Neural crest cell (in vitro differentiated cells): ENCODE measurements around the gene INTS6. TPM values are rescaled to one million over a fixed set of nuclear protein-coding genes. Genes with fewer than 3 reads are reported as not detected.

ENCODE experiments used
- DNase-seq: peaks from one replicate; pipeline ENCODE4 v3.0.0; 2021; ENCODE audit warnings: low read depth, mixed read lengths, low spot score
- H3K27ac Mint-ChIP-seq: one replicate; pipeline ENCODE4 v1.8.0; 2021; ENCODE audit warnings: mild to moderate bottlenecking, mixed read lengths; ENCODE audit not compliant: unreplicated experiment
- H3K27me3 Mint-ChIP-seq: 2 replicates; pipeline ENCODE4 v1.8.0; 2021; ENCODE audit warnings: low read depth, mild to moderate bottlenecking, mixed read lengths
- H3K36me3 Mint-ChIP-seq: 2 replicates; pipeline ENCODE4 v1.8.0; 2021; ENCODE audit warnings: low read depth, mild to moderate bottlenecking, mixed read lengths
- H3K4me1 Mint-ChIP-seq: 2 replicates; pipeline ENCODE4 v1.8.0; 2021; ENCODE audit warnings: mixed read lengths
- H3K4me3 Mint-ChIP-seq: one replicate; pipeline ENCODE4 v1.8.0; 2021; ENCODE audit warnings: mild to moderate bottlenecking, mixed read lengths
- H3K9me3 Mint-ChIP-seq: 2 replicates; pipeline ENCODE4 v1.8.0; 2021; ENCODE audit warnings: mixed read lengths
- microRNA-seq: library from miRNA; unstranded; fragments of <30 nt; microRNA quantifications from one replicate; pipeline ENCODE4, GENCODE V29; 2020
- total RNA-seq: library from RNA; stranded (reverse); gene quantifications from 2 replicates; pipeline ENCODE4 v1.2.1, GENCODE V29; 2021
- TF ChIP-seq, protein P1 (sequence below): fragments of 200-600 bp; sonication (generic); conservative IDR thresholded peaks from 2 replicates; pipeline ENCODE4 v1.5.0; 2021; ENCODE audit warnings: antibody characterized with exemption, mild to moderate bottlenecking

The INTS6 gene
- total RNA-seq, 1 donor from 2014 or later: 38.1 TPM

DNA sequence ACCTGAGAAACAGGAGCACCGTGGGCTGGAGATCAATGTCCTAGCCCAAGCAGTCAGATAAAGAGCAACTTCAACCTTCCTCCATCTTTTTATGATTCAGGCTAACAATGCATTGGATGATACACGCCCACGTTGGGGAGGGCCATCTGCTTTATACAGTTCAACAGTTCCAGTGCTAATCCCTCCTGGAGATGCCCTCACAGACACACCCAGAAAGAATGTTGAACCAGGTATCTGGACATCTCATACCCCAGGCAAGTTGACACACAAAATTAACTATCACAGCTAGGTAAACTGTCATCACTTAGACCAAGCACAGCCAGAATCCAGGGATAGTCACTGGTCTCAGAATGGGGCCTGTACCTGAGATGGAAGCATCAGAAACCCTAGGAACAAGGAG is 134.0 kb downstream of the INTS6 start:
- H3K27me3 Mint-ChIP-seq: no peaks in the 10 kb centered on the region
- H3K27ac Mint-ChIP-seq: no peak overlapping the region
- H3K4me3 Mint-ChIP-seq: no peak overlapping the region
- no peaks in the 10 kb centered on the region for H3K9me3 Mint-ChIP-seq
- H3K36me3 Mint-ChIP-seq: no peaks in the 10 kb centered on the region
- TF ChIP-seq, protein P1, sequence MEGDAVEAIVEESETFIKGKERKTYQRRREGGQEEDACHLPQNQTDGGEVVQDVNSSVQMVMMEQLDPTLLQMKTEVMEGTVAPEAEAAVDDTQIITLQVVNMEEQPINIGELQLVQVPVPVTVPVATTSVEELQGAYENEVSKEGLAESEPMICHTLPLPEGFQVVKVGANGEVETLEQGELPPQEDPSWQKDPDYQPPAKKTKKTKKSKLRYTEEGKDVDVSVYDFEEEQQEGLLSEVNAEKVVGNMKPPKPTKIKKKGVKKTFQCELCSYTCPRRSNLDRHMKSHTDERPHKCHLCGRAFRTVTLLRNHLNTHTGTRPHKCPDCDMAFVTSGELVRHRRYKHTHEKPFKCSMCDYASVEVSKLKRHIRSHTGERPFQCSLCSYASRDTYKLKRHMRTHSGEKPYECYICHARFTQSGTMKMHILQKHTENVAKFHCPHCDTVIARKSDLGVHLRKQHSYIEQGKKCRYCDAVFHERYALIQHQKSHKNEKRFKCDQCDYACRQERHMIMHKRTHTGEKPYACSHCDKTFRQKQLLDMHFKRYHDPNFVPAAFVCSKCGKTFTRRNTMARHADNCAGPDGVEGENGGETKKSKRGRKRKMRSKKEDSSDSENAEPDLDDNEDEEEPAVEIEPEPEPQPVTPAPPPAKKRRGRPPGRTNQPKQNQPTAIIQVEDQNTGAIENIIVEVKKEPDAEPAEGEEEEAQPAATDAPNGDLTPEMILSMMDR: no peak
- no peak for DNase-seq
- H3K4me1 Mint-ChIP-seq: peaks cover 7% of the 10 kb centered on the region

DNA sequence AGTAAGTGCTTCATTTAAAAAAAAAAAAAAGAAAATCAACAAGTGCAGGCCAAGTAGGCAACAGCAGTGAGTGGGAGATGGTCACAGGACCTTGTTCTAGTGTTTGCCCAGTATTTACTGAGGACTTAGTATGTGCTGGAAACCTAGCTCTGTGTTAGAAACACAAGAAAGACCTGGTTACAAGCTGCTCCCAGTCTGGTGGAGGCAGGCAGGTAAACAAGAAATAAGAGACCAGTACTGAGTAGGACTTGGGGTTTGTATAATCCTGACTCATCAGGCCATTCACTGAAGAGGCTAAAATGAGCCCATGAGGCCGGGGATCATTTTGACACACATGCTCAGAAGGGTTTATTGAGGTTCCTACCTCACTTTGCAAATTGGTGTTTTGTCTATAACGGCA is 134.8 kb downstream of the INTS6 start:
- Mint-ChIP-seq H3K27me3 (no peaks in the 10 kb centered on the region), H3K4me3 (no peak overlapping the region), H3K36me3 (no peaks in the 10 kb centered on the region), H3K4me1 (peaks cover 7% of the 10 kb centered on the region), H3K9me3 (no peaks in the 10 kb centered on the region), H3K27ac (no peak overlapping the region)
- no peak for DNase-seq
- TF ChIP-seq, protein P1: no peak

DNA sequence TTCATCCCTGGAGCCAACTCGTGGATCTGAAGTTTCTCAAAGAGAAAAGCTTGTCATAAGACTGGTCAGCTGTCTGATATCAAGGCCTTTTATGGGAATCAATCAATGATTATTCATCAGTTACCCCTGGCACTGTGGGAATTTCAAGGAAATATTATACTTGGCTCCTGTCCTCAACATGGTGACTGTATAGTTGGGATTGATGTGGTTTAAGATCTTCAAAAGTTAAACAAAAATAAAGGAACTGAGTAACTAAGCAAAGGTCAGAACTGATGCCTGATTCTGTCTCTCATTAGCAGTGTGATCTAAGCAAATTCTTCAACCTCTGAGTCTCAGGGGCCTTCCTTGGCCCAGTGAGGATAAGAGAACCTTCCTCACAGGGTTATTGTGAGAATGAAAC is 135.6 kb downstream of the INTS6 start:
- H3K27me3 Mint-ChIP-seq: no peaks in the 10 kb centered on the region
- H3K4me3 Mint-ChIP-seq: no peak overlapping the region
- DNase-seq: no peak
- no peaks in the 10 kb centered on the region for H3K36me3 Mint-ChIP-seq
- no peak overlapping the region for H3K27ac Mint-ChIP-seq
- peaks cover 9% of the 10 kb centered on the region for H3K4me1 Mint-ChIP-seq
- no peaks in the 10 kb centered on the region for H3K9me3 Mint-ChIP-seq
- TF ChIP-seq, protein P1: no peak

DNA sequence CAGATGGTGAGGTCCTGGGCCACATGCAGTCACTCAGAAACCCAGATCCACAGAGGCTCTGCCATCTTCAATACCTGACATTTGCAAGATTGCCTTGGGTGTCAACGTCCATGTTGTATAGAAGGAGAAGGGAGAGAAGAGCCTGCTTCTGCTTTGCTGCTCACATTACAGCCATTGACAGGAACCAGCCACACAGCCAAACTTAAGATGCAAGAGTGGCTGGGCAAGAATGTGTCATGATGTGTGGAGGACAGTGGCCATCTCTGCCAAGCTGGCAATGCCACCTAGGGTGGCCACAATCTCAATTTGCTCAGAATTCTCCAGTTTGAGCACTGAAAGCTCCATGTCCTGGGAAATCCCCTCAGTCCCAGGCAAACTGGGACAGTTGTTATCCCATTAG is 139.2 kb downstream of the INTS6 start:
- no peak overlapping the region for H3K4me3 Mint-ChIP-seq
- H3K36me3 Mint-ChIP-seq: no peaks in the 10 kb centered on the region
- DNase-seq: no peak
- TF ChIP-seq, protein P1: no peak
- peaks cover 17% of the 10 kb centered on the region for H3K4me1 Mint-ChIP-seq
- no peaks in the 10 kb centered on the region for H3K9me3 Mint-ChIP-seq
- H3K27me3 Mint-ChIP-seq: no peaks in the 10 kb centered on the region
- no peak overlapping the region for H3K27ac Mint-ChIP-seq

DNA sequence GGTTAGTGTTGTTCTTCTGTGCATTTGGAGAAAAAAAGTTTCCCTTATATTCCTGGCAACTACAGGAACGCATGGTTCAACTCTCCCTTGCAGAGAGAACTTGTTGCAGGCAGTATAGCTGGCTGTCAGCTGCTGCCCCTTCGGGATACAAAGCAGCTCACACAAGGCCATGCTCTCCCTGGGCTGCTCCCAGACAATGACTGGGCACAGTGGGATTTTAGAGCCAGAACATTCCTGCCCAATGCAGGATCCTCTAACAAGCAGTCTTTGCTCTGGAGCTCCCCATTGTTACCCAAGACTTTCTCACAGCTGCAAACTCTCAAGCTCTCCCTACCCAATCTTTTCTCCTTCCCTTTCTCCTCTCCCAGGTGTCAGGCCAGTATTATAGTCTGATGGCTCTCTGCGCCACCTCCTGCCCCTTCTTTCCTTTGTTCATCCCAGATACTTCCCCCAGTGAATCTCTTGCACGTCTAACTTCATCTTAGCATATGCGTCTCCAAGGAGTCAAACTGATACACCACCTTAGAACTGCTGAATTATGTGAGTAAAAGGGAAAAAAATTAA is 140.8 kb downstream of the INTS6 start:
- H3K9me3 Mint-ChIP-seq: no peaks in the 10 kb centered on the region
- DNase-seq: no peak
- H3K36me3 Mint-ChIP-seq: no peaks in the 10 kb centered on the region
- no peak overlapping the region for H3K4me3 Mint-ChIP-seq
- H3K27me3 Mint-ChIP-seq: no peaks in the 10 kb centered on the region
- no peak overlapping the region for H3K27ac Mint-ChIP-seq
- peaks cover 17% of the 10 kb centered on the region for H3K4me1 Mint-ChIP-seq
- TF ChIP-seq, protein P1: no peak

Small RNAs within 50 kb of the gene (microRNA-seq; reads per million reads assigned to microRNA genes)
- gene MIR5693: not detected

Other genes starting within 250 kb of the INTS6 start
- gene FAM124A, start 230.6 kb downstream of the INTS6 start, total RNA-seq: 3.7 and 3.8 TPM in 2 replicates
- gene SERPINE3, start 113.3 kb downstream of the INTS6 start, total RNA-seq: not detected in 2 replicates
- gene WDFY2, start 131.4 kb upstream of the INTS6 start, total RNA-seq: 18.9 and 20.7 TPM in 2 replicates